Measurements from ENCODE around the gene C3. TPM values are rescaled to one million over a fixed set of nuclear protein-coding genes. Genes with fewer than 3 reads are reported as not detected.
"Not testable (repeated sequence)": the region's sequence is repeated elsewhere in the genome, so short reads cannot be mapped to it uniquely, and the experiment has no call there.

The C3 gene
- total RNA-seq, 4 donors from 2014 or later, result 28.8 to 155 (median 79.6) TPM

GRCh38 chr19:6648141-6648715 lies 72.2 kb downstream of the C3 start:
- H3K4me3 ChIP-seq (ENCODE audit: low read depth, poor library complexity, severe bottlenecking), result no peak overlapping the region
- no peak for DNase-seq (ENCODE audit: low spot score in 2 of 2)
- 80 to 81% methylated on average over 9 of the region's 9 CpGs for WGBS, 2 donors
- intact Hi-C loops (cut with DNase I; ENCODE audit: low total_unique reads), result no loop called here
- TF ChIP-seq CTCF (IDR thresholded peaks at IDR 0.05), result no peak
- no peak for TF ChIP-seq POLR2A (IDR thresholded peaks at IDR 0.05)

DNA sequence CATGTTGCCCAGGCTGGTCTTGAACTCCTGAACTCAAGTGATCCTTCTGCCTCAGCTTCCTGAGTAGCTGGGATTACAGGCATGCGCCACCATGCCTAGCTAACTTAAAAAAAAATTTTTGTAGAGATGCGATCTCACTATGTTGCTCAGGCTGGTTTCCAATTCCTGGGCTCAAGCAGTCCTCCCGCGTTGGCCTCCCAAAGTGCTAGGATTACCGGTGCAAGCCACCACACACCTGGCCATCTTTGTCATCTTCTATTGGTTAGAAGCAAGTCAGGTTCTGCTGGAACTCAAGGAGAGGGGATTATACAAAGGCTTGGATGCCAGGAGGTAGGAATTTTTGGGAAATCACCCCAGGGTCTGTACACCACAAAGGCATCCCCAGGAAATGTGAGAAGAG lies 75.7 kb downstream of the C3 start:
- H3K4me3 ChIP-seq (ENCODE audit: low read depth, poor library complexity, severe bottlenecking), result no peak overlapping the region
- intact Hi-C loops (cut with DNase I; ENCODE audit: low total_unique reads), result no loop called here

GRCh38 chr19:6640333-6640732 lies 80.1 kb downstream of the C3 start:
- intact Hi-C loops (cut with DNase I; ENCODE audit: low total_unique reads); H3K4me3 ChIP-seq (ENCODE audit: low read depth, poor library complexity, severe bottlenecking): not testable (repeated sequence)
- peak in 1 of 2 donors; percentile 63 for DNase-seq (ENCODE audit: low spot score in 2 of 2)
- 85 to 89% methylated on average over 9 of the region's 9 CpGs for WGBS, 2 donors

More for the DNA sequence above, 75.7 kb downstream of the C3 start:
- DNase-seq (ENCODE audit: low spot score in 2 of 2), result peak in 1 of 2 donors; percentile 59
- TF ChIP-seq POLR2A (IDR thresholded peaks at IDR 0.05), result no peak
- no peak for TF ChIP-seq CTCF (IDR thresholded peaks at IDR 0.05)
- 73 to 85% methylated on average over 5 of the region's 5 CpGs for WGBS, 2 donors

DNA sequence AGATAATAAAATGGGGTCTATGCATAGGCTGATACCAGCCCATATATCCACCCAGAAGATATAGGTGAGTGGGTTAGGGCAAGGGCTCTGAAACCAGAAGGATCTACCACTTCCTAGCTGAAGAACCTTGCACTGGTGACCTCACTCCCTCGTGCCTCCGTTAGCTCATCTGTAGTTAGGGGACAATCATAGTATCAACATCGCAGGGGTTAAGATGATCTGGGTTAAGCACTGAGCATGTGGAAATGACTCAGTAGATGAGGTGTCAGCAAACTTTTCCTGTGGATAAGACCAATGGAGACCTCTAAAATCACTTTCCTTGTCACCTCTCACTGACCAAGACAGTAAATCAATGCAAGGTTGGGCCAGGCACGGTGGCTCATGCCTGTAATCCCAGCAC lies 81.0 kb downstream of the C3 start:
- H3K4me3 ChIP-seq (ENCODE audit: low read depth, poor library complexity, severe bottlenecking), result no peak overlapping the region
- WGBS, 2 donors, result 70 to 75% methylated on average over 4 of the region's 4 CpGs
- intact Hi-C loops (cut with DNase I; ENCODE audit: low total_unique reads), result loop anchor here (5.0 kb wide), 1 partner anchor 122 kb away; no protein-coding TSS in a partner anchor
- TF ChIP-seq CTCF (IDR thresholded peaks at IDR 0.05), result no peak
- TF ChIP-seq POLR2A (IDR thresholded peaks at IDR 0.05), result no peak
- DNase-seq (ENCODE audit: low spot score in 2 of 2), result no peak

GRCh38 chr19:6633456-6633813 lies 87.0 kb downstream of the C3 start:
- 74 to 84% methylated on average over 4 of the region's 4 CpGs for WGBS, 2 donors
- intact Hi-C loops (cut with DNase I; ENCODE audit: low total_unique reads), result loop anchor here (5.0 kb wide), 1 partner anchor 229 kb away; no protein-coding TSS in a partner anchor
- not testable (repeated sequence) for H3K4me3 ChIP-seq (ENCODE audit: low read depth, poor library complexity, severe bottlenecking); DNase-seq (ENCODE audit: low spot score in 2 of 2)

- peak in 1 of 3 donors; percentile 32 for TF ChIP-seq CTCF (IDR thresholded peaks at IDR 0.05)
- peak; percentile 39 to 92 for DNase-seq (ENCODE audit: low spot score in 2 of 2)
- WGBS, 2 donors, result 48 to 53% methylated on average over 25 of the region's 26 CpGs
Measured at GRCh38 chr19:6632747-6633455, 87.5 kb downstream of the C3 start.

More at GRCh38 chr19:6632747-6633455, 87.5 kb downstream of the C3 start:
- intact Hi-C loops (cut with DNase I; ENCODE audit: low total_unique reads), result loop anchor here (5.0 kb wide), 1 partner anchor 229 kb away; no protein-coding TSS in a partner anchor
- H3K4me3 ChIP-seq (ENCODE audit: low read depth, poor library complexity, severe bottlenecking), result not testable (repeated sequence)
